ENCODE measurements around the gene LCORL. TPM values are rescaled to one million over a fixed set of nuclear protein-coding genes. Genes with fewer than 3 reads are reported as not detected.

The LCORL gene
- total and polyA plus RNA-seq, 2 of the 4 experiments (the other 2 are of a cell fraction), result 2.1 to 5.0 TPM

- no peak for TF ChIP-seq CHD1 (IDR thresholded peaks at IDR 0.05; ENCODE audit: low read depth, low read length)
Measured at GRCh38 chr4:18022572-18023050, 1.1 kb upstream of the LCORL start (continued).

GRCh38 chr4:18021470-18021719 lies 160 bp downstream of the LCORL start:
- in situ Hi-C loops (cut with MboI; ENCODE audit: low sequenced_read_pairs) (loop anchor here (5.0 to 25.0 kb wide), 2 partner anchors 204 to 434 kb away; partner anchors contain the start of gene LAP3), intact Hi-C loops (cut with micrococcal nuclease) (loop anchor here (2.0 to 10.0 kb wide), 5 partner anchors 21 to 571 kb away; partner anchors contain the start of gene LAP3), dilution Hi-C loops (cut with HindIII; ENCODE audit: low sequenced_read_pairs, unreplicated experiment) (no loop called here)
- H3K23ac ChIP-seq (ENCODE audit: low read depth, low read length), result no peak overlapping the region
- DNase-seq (peak; percentile 20), ATAC-seq (ENCODE audit: low read depth) (no peak)
- no peaks in the 10 kb centered on the region for H3K9me3 ChIP-seq (ENCODE audit: control insufficient read depth, insufficient read depth, low read length)
- peak overlapping the region; percentile 96 for H2AFZ ChIP-seq (replicated peaks; ENCODE audit: low read length, poor library complexity)
- no peak overlapping the region for H2BK15ac ChIP-seq (ENCODE audit: low read depth, low read length)
- peak overlapping the region; percentile 82 for H3K4me3 ChIP-seq (ENCODE audit: insufficient read depth, low read depth, low read length)
- peaks cover 5% of the 10 kb centered on the region; the same call in 1 of the 2 replicates for H4K20me1 ChIP-seq (ENCODE audit: insufficient read depth, low read length)
- BruUV-seq (replicated peaks), result no TSS peak
- H3K9ac ChIP-seq (ENCODE audit: low read depth, low read length), result peak overlapping the region; percentile 79
- peak overlapping the region; percentile 93 for H2AK9ac ChIP-seq (replicated peaks; ENCODE audit: low read depth, low read length, poor library complexity)
- no peak overlapping the region for H3K18ac ChIP-seq (ENCODE audit: low read depth, low read length)
- H3K4me1 ChIP-seq (ENCODE audit: control insufficient read depth, insufficient read depth, low read length), result no peaks in the 10 kb centered on the region
- no peaks in the 10 kb centered on the region for H3K9me1 ChIP-seq (ENCODE audit: insufficient read depth, low read length)
- no peak overlapping the region for H3K4ac ChIP-seq (ENCODE audit: low read depth, low read length)
- H4K8ac ChIP-seq (ENCODE audit: low read depth in 2 of 2, low read length in 2 of 2), result no peak overlapping the region
- no peaks in the 10 kb centered on the region for H3K36me3 ChIP-seq (ENCODE audit: control insufficient read depth, insufficient read depth, low read length)
- H2AK5ac ChIP-seq (ENCODE audit: low read depth, low read length), result no peak overlapping the region
- H2BK20ac ChIP-seq (ENCODE audit: low read depth, low read length), result no peak overlapping the region
- no peak overlapping the region for H4K5ac ChIP-seq (ENCODE audit: low read depth, low read length)
- H3K14ac ChIP-seq (replicated peaks; ENCODE audit: low read depth, low read length), result no peak overlapping the region
- no peak overlapping the region for H2BK120ac ChIP-seq (ENCODE audit: low read depth, low read length)
- WGBS, 2 experiments (ENCODE audit: extremely low coverage in 2 of 2, insufficient read length in 1 of 2), result 0% methylated on average over 11 of the region's 34 CpGs; no CpG with 5 or more reads in 1 of the 2 experiments
- peaks cover 2 to 18% of the 10 kb centered on the region in 2 experiments; a peak in 2 of 4 replicates for H3K79me1 ChIP-seq (ENCODE audit: low read depth in 1 of 2, low read length in 2 of 2)
- H3K4me2 ChIP-seq (ENCODE audit: low read depth, low read length), result no peak overlapping the region
- CTCF ChIA-PET, result interaction anchor here (0.6 kb wide), 1 partner anchor 217 kb away, joined by 5 read pairs; no protein-coding TSS in a partner anchor
- H3K27ac ChIP-seq (ENCODE audit: insufficient read depth, low read length), result peak overlapping the region; percentile 57
- H3K56ac ChIP-seq (ENCODE audit: extremely low read depth, insufficient read depth, low read length), result no peak overlapping the region
- TF ChIP-seq MXI1 (IDR thresholded peaks at IDR 0.05; ENCODE audit: borderline replicate concordance, low read depth, low read length), result no peak
- no peak for TF ChIP-seq FOS (IDR thresholded peaks at IDR 0.05; ENCODE audit: low read depth, low read length)
- TF ChIP-seq RFX5 (IDR thresholded peaks at IDR 0.05; ENCODE audit: low read depth, low read length), result no peak
- no peak for TF ChIP-seq CTCF (conservative IDR thresholded peaks at IDR 0.05; ENCODE audit: low read depth, low read length)
- peak overlapping the region; percentile 59 for H2BK5ac ChIP-seq (ENCODE audit: low read depth, low read length, poor library complexity, severe bottlenecking)
- no peaks in the 10 kb centered on the region for H3K27me3 ChIP-seq (ENCODE audit: control insufficient read depth, insufficient read depth, low read length)
- POLR2A ChIA-PET (ENCODE audit: unreplicated experiment), result no interaction called here
- no peak overlapping the region for H4K91ac ChIP-seq (ENCODE audit: insufficient read depth, low read depth, low read length)
